GM23338 (cell line): ENCODE data around the gene MRGPRF. TPM values are rescaled to one million over a fixed set of nuclear protein-coding genes. Genes with fewer than 3 reads are reported as not detected.
A peak's percentile ranks its signal among the peaks of the same experiment; 100 is the strongest.

Experiments used
- ATAC-seq: fragments of 200-7000 bp; cut with Tn5 transposase; 3 replicates; pipeline ENCODE4 v1.9.1; 2020
- DNase-seq: peaks from one replicate; pipeline ENCODE4 v3.0.0-alpha.2; 2015; ENCODE audit warnings: low spot score
- H2AFZ ChIP-seq: fragments of 200-600 bp; sonication (generic); 2 replicates; pipeline ENCODE4 v1.8.0; 2016; ENCODE audit warnings: antibody characterized with exemption, mild to moderate bottlenecking, moderate library complexity
- H3F3A ChIP-seq: fragments of 200-600 bp; sonication (generic); replicated peaks from 2 replicates; pipeline ENCODE4 v1.8.0; 2017; ENCODE audit warnings: antibody characterized with exemption, mixed run types, low read depth
- H3K27ac ChIP-seq: fragments of 200-600 bp; sonication (generic); 2 replicates; pipeline ENCODE4 v1.6.1; 2016; ENCODE audit warnings: low read depth
- H3K27me3 ChIP-seq: fragments of 200-600 bp; sonication (generic); 2 replicates; pipeline ENCODE4 v1.8.0; 2016; ENCODE audit warnings: mild to moderate bottlenecking, mixed run types, moderate library complexity; ENCODE audit not compliant: insufficient read depth
- H3K36me3 ChIP-seq: fragments of 200-600 bp; sonication (generic); 2 replicates; pipeline ENCODE4 v1.8.0; 2016; ENCODE audit warnings: mild to moderate bottlenecking; ENCODE audit not compliant: insufficient read depth
- H3K4me1 ChIP-seq: fragments of 200-600 bp; sonication (generic); 2 replicates; pipeline ENCODE4 v1.8.0; 2016; ENCODE audit warnings: mild to moderate bottlenecking, moderate library complexity; ENCODE audit not compliant: insufficient read depth
- H3K4me2 ChIP-seq: fragments of 200-600 bp; sonication (generic); 2 replicates; pipeline ENCODE4 v1.7.1; 2017; ENCODE audit warnings: mixed run types
- H3K4me3 ChIP-seq: fragments of 200-600 bp; sonication (generic); 2 replicates; pipeline ENCODE4 v1.6.1; 2016; ENCODE audit warnings: mixed run types
- H3K79me2 ChIP-seq: fragments of 200-600 bp; sonication (generic); replicated peaks from 2 replicates; pipeline ENCODE4 v1.8.0; 2017; ENCODE audit warnings: mild to moderate bottlenecking; ENCODE audit not compliant: insufficient read depth
- H3K9me2 ChIP-seq: fragments of 200-600 bp; sonication (generic); 2 replicates; pipeline ENCODE4 v1.8.0; 2017; ENCODE audit not compliant: insufficient read depth
- H4K20me1 ChIP-seq: fragments of 200-600 bp; sonication (generic); replicated peaks from 2 replicates; pipeline ENCODE4 v1.8.0; 2017; ENCODE audit warnings: mild to moderate bottlenecking; ENCODE audit not compliant: insufficient read depth
- H3K27ac Mint-ChIP-seq: 2 replicates; pipeline ENCODE4 v1.8.0; 2020; ENCODE audit warnings: inconsistent platforms, mild to moderate bottlenecking, moderate library complexity, mixed read lengths
- H3K27me3 Mint-ChIP-seq: 3 replicates; pipeline ENCODE4 v1.8.0; 2022; ENCODE audit warnings: low read depth, mild to moderate bottlenecking, moderate library complexity, mixed read lengths, inconsistent platforms; ENCODE audit not compliant: insufficient read depth, poor library complexity
- H3K36me3 Mint-ChIP-seq: 3 replicates; pipeline ENCODE4 v1.8.0; 2021; ENCODE audit warnings: low read depth, mild to moderate bottlenecking, inconsistent platforms, moderate library complexity, mixed read lengths
- H3K4me1 Mint-ChIP-seq: 3 replicates; pipeline ENCODE4 v1.8.0; 2020; ENCODE audit warnings: mild to moderate bottlenecking, inconsistent platforms, mixed read lengths
- H3K4me3 Mint-ChIP-seq: 3 replicates; pipeline ENCODE4 v1.8.0; 2021; ENCODE audit warnings: moderate library complexity, mild to moderate bottlenecking, inconsistent platforms, mixed read lengths
- H3K9me3 Mint-ChIP-seq: 3 replicates; pipeline ENCODE4 v1.8.0; 2020; ENCODE audit warnings: moderate library complexity, mild to moderate bottlenecking, inconsistent platforms, mixed read lengths
- CREB1 ChIP-seq: fragments of 250-450 bp; sonication (Bioruptor Pico); IDR thresholded peaks from 2 replicates; pipeline ENCODE4 v1.5.0; 2020; ENCODE audit warnings: low read depth, mild to moderate bottlenecking, moderate library complexity
- EZH2 ChIP-seq: fragments of 200-600 bp; sonication (generic); IDR thresholded peaks from one replicate; pipeline ENCODE4 v1.8.0; 2017; ENCODE audit warnings: antibody characterized with exemption, mild to moderate bottlenecking, low read depth; ENCODE audit not compliant: unreplicated experiment
- JUNB ChIP-seq: IDR thresholded peaks from one replicate; pipeline ENCODE4 v1.6.1; 2016; ENCODE audit warnings: antibody characterized with exemption; ENCODE audit not compliant: unreplicated experiment
- NANOG ChIP-seq: IDR thresholded peaks from 2 replicates; pipeline ENCODE4 v1.6.1; 2016; ENCODE audit warnings: antibody characterized with exemption, borderline replicate concordance
- POLR2AphosphoS5 ChIP-seq: IDR thresholded peaks from 2 replicates; pipeline ENCODE4 v1.6.1; 2016; ENCODE audit warnings: antibody characterized with exemption, low read depth
- STAT1 ChIP-seq: IDR thresholded peaks from one replicate; pipeline ENCODE4 v1.6.1; 2016; ENCODE audit warnings: antibody characterized with exemption; ENCODE audit not compliant: unreplicated experiment
- ZNF114 ChIP-seq: fragments of 250-450 bp; sonication (Bioruptor Pico); IDR thresholded peaks from 2 replicates; pipeline ENCODE4 v1.5.0; 2020; ENCODE audit warnings: mild to moderate bottlenecking, moderate library complexity
- ZNF331 ChIP-seq: fragments of 250-450 bp; sonication (Bioruptor Pico); IDR thresholded peaks from 2 replicates; pipeline ENCODE4 v1.5.0; 2020; ENCODE audit warnings: low read depth, mild to moderate bottlenecking, moderate library complexity
- polyA plus RNA-seq: library from polyadenylated mRNA; unstranded; fragments of >200 nt; fragmentation: Nextera tagmentation; extraction: Ambion mirVana; gene quantifications from 2 replicates; pipeline ENCODE4 v1.2.1, GENCODE V29; 2016
- total RNA-seq: library from RNA; depleted of rRNA; stranded (reverse); fragments of >200 nt; shearing (Covaris generic); gene quantifications from 2 replicates; pipeline ENCODE4 v1.2.3, GENCODE V29; 2014
- TF ChIP-seq, protein P1 (sequence below): IDR thresholded peaks from one replicate; pipeline ENCODE4 v1.6.1; 2018; ENCODE audit warnings: antibody characterized with exemption; ENCODE audit not compliant: unreplicated experiment
- TF ChIP-seq, protein P2 (sequence below): IDR thresholded peaks from 2 replicates; pipeline ENCODE4 v1.6.1; 2016; ENCODE audit warnings: antibody characterized with exemption
- TF ChIP-seq, protein P3 (sequence below), 2 experiments: fragments of 200-600 bp in 1 of 2; sonication (generic) in 1 of 2; conservative IDR thresholded peaks; 2 replicates each; pipeline versions ENCODE4 v1.5.1 to v1.6.1; 2016 to 2017; ENCODE audit warnings: antibody characterized with exemption in 2 of 2, low read depth in 2 of 2, mild to moderate bottlenecking in 2 of 2, moderate library complexity in 1 of 2

Gene MRGPRF
- total and polyA plus RNA-seq, 2 experiments from 2014 or later = 3.3 to 9.0 TPM

DNA sequence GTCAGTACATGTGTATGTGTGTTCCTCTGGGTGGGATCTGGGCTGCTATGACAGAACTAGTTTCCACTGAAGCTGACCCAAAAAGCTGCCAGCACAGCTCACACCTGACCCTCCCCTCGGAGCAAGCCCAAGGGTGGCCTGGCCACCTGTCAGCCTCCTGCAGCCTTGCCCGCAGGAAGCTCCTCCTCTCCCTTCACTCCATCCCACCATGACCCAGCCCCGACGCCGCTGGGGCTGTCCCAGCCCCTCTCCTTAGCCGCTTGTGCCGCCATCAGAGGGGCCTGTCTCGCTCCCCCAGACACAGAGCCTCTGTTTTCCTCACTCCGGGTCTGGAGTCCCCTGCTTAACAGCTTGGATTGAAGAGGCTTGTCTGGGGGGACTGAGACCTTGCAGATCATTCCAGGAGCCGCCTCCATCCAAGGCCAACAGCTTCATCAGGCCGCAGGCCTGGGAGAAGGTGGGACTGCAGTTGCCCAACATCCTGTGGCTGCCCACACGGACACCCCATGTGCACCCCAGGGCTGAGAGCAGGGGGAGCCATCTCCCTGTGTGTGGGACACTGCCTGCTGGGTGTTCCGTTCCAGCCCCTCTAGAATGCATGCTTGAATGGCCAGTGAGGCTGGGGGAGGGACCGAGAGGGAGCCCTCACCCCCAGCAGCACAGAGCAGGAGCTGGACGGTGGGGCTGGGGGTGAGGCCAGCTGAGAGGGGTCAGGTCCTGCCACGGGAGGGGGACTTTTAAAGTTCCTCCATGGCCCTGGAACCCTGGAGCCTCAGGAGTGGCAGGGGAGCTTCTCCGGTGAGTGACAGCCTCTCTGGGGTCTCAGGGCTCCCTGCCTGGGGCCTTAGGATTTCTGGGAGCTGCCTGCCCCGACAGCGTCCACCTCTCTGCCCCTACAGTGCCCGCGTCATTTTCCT, 696 bp downstream of the MRGPRF start (continued):
- TF ChIP-seq, protein P1, sequence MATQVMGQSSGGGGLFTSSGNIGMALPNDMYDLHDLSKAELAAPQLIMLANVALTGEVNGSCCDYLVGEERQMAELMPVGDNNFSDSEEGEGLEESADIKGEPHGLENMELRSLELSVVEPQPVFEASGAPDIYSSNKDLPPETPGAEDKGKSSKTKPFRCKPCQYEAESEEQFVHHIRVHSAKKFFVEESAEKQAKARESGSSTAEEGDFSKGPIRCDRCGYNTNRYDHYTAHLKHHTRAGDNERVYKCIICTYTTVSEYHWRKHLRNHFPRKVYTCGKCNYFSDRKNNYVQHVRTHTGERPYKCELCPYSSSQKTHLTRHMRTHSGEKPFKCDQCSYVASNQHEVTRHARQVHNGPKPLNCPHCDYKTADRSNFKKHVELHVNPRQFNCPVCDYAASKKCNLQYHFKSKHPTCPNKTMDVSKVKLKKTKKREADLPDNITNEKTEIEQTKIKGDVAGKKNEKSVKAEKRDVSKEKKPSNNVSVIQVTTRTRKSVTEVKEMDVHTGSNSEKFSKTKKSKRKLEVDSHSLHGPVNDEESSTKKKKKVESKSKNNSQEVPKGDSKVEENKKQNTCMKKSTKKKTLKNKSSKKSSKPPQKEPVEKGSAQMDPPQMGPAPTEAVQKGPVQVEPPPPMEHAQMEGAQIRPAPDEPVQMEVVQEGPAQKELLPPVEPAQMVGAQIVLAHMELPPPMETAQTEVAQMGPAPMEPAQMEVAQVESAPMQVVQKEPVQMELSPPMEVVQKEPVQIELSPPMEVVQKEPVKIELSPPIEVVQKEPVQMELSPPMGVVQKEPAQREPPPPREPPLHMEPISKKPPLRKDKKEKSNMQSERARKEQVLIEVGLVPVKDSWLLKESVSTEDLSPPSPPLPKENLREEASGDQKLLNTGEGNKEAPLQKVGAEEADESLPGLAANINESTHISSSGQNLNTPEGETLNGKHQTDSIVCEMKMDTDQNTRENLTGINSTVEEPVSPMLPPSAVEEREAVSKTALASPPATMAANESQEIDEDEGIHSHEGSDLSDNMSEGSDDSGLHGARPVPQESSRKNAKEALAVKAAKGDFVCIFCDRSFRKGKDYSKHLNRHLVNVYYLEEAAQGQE = no peak
- no peak for TF ChIP-seq ZNF331 (CRISPR knock-in tag)
- TF ChIP-seq NANOG = no peak
- TF ChIP-seq, protein P2, sequence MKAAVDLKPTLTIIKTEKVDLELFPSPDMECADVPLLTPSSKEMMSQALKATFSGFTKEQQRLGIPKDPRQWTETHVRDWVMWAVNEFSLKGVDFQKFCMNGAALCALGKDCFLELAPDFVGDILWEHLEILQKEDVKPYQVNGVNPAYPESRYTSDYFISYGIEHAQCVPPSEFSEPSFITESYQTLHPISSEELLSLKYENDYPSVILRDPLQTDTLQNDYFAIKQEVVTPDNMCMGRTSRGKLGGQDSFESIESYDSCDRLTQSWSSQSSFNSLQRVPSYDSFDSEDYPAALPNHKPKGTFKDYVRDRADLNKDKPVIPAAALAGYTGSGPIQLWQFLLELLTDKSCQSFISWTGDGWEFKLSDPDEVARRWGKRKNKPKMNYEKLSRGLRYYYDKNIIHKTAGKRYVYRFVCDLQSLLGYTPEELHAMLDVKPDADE = no peak
- TF ChIP-seq JUNB = no peak

DNA sequence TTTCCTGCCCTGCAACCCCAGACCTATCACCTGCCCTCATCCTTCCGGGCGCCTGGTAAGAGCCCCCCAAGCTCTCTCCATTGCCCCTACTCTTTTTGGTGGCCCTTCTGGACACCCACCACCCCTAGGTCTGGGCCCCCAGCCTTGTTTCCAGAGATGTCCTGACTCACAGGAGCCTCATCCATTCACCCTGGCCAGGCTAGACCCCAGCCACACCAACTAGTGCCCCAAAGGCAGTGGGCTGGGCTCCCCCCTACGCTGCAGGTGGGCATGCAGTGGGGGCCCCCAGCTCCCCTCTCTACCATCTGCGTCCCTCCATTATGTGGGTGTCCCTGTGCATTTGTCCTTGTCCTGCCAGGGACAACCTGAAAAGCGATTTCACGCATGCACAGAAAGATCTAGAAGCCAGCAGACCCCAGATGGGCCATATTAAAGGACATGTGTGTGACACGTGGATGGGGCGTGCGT, 1.4 kb downstream of the MRGPRF start:
- no peaks in the 10 kb centered on the region; the same call in 1 of the 2 replicates for H3K27me3 ChIP-seq
- H3K36me3 Mint-ChIP-seq = no peaks in the 10 kb centered on the region; the same call in 2 of the 3 replicates
- H3K4me1 ChIP-seq = peaks cover 37% of the 10 kb centered on the region
- H3K27ac Mint-ChIP-seq = no peak overlapping the region
- peak overlapping the region; percentile 43 for H3K4me3 ChIP-seq
- peaks cover under 1% of the 10 kb centered on the region; the same call in 1 of the 3 replicates for H3K9me3 Mint-ChIP-seq
- H3K79me2 ChIP-seq = no peaks in the 10 kb centered on the region
- DNase-seq = no peak
- H3K27ac ChIP-seq = no peak overlapping the region
- H3K9me2 ChIP-seq = no peaks in the 10 kb centered on the region
- no peak for ATAC-seq
- H3F3A ChIP-seq = no peaks in the 10 kb centered on the region
- peak overlapping the region; percentile 73 for H3K4me3 Mint-ChIP-seq
- no peaks in the 10 kb centered on the region for H4K20me1 ChIP-seq
- peaks cover 29% of the 10 kb centered on the region for H3K27me3 Mint-ChIP-seq
- peak overlapping the region; percentile 59; the same call in 1 of the 2 replicates for H2AFZ ChIP-seq
- no peaks in the 10 kb centered on the region for H3K36me3 ChIP-seq
- peak overlapping the region; percentile 89; the same call in 1 of the 2 replicates for H3K4me2 ChIP-seq
- H3K4me1 Mint-ChIP-seq = peaks cover 32% of the 10 kb centered on the region
- TF ChIP-seq ZNF114 (CRISPR knock-in tag) (no peak), JUNB (no peak), STAT1 (no peak), CREB1 (CRISPR knock-in tag) (no peak), POLR2AphosphoS5 (no peak), EZH2 (no peak), NANOG (no peak)
- TF ChIP-seq, protein P1 = no peak
- TF ChIP-seq, protein P3, sequence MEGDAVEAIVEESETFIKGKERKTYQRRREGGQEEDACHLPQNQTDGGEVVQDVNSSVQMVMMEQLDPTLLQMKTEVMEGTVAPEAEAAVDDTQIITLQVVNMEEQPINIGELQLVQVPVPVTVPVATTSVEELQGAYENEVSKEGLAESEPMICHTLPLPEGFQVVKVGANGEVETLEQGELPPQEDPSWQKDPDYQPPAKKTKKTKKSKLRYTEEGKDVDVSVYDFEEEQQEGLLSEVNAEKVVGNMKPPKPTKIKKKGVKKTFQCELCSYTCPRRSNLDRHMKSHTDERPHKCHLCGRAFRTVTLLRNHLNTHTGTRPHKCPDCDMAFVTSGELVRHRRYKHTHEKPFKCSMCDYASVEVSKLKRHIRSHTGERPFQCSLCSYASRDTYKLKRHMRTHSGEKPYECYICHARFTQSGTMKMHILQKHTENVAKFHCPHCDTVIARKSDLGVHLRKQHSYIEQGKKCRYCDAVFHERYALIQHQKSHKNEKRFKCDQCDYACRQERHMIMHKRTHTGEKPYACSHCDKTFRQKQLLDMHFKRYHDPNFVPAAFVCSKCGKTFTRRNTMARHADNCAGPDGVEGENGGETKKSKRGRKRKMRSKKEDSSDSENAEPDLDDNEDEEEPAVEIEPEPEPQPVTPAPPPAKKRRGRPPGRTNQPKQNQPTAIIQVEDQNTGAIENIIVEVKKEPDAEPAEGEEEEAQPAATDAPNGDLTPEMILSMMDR (conservative IDR thresholded peaks at IDR 0.05; ENCODE audit: low read depth in 2 of 2) = no peak
